Stimulated activated memory B cell treated with anti-CD40 and anti-IgM and Interleukin-4, amounts not matched to agents 10 μg/mL and 1 μg/mL and 100 μg/mL, for 72 hours (primary cell): ENCODE data around the gene WNT3A.
A peak's percentile ranks its signal among the peaks of the same experiment; 100 is the strongest.

Experiments used
- ATAC-seq: fragments of 150-1000 bp; cut with Tn5 transposase; 2 replicates; pipeline ENCODE4 v1.10.0; 2021
- H3K27ac Mint-ChIP-seq: one replicate; pipeline ENCODE4 v1.8.0; 2022; ENCODE audit warnings: mild to moderate bottlenecking, mixed read lengths
- H3K27me3 Mint-ChIP-seq: one replicate; pipeline ENCODE4 v1.8.0; 2022; ENCODE audit warnings: mixed read lengths
- H3K36me3 Mint-ChIP-seq: one replicate; pipeline ENCODE4 v1.8.0; 2022; ENCODE audit warnings: mixed read lengths
- H3K4me1 Mint-ChIP-seq: one replicate; pipeline ENCODE4 v1.8.0; 2022; ENCODE audit warnings: mixed read lengths
- H3K4me3 Mint-ChIP-seq: one replicate; pipeline ENCODE4 v1.8.0; 2022; ENCODE audit warnings: mild to moderate bottlenecking, moderate library complexity, mixed read lengths
- H3K9me3 Mint-ChIP-seq: one replicate; pipeline ENCODE4 v1.8.0; 2022; ENCODE audit warnings: mixed read lengths

The WNT3A gene

GRCh38 chr1:228105996-228106799 is 99.4 kb downstream of the WNT3A start:
- no peak for ATAC-seq
- Mint-ChIP-seq H3K36me3 (peaks cover 9% of the 10 kb centered on the region), H3K4me1 (peaks cover 56% of the 10 kb centered on the region), H3K27ac (no peak overlapping the region), H3K9me3 (no peaks in the 10 kb centered on the region), H3K27me3 (no peaks in the 10 kb centered on the region), H3K4me3 (no peak overlapping the region)

GRCh38 chr1:228106800-228107054 is 99.9 kb downstream of the WNT3A start:
- no peak overlapping the region for H3K27ac Mint-ChIP-seq
- ATAC-seq: no peak
- no peaks in the 10 kb centered on the region for H3K27me3 Mint-ChIP-seq
- peaks cover 50% of the 10 kb centered on the region for H3K4me1 Mint-ChIP-seq
- peaks cover 9% of the 10 kb centered on the region for H3K36me3 Mint-ChIP-seq
- no peaks in the 10 kb centered on the region for H3K9me3 Mint-ChIP-seq
- no peak overlapping the region for H3K4me3 Mint-ChIP-seq

- Mint-ChIP-seq H3K4me3 (peak overlapping the region; percentile 89), H3K36me3 (peaks cover 9% of the 10 kb centered on the region), H3K27me3 (no peaks in the 10 kb centered on the region), H3K4me1 (peaks cover 48% of the 10 kb centered on the region), H3K9me3 (no peaks in the 10 kb centered on the region), H3K27ac (peak overlapping the region; percentile 91)
- no peak for ATAC-seq
Measured at GRCh38 chr1:228107636-228108035, 100.8 kb downstream of the WNT3A start.

- Mint-ChIP-seq H3K27me3 (no peaks in the 10 kb centered on the region), H3K4me1 (peaks cover 48% of the 10 kb centered on the region), H3K4me3 (peak overlapping the region; percentile 89), H3K27ac (peak overlapping the region; percentile 91), H3K36me3 (peaks cover 9% of the 10 kb centered on the region), H3K9me3 (no peaks in the 10 kb centered on the region)
- no peak for ATAC-seq
Measured at GRCh38 chr1:228108055-228108690, 101.4 kb downstream of the WNT3A start.

- H3K27ac Mint-ChIP-seq: peak overlapping the region; percentile 91
- H3K36me3 Mint-ChIP-seq: peaks cover 9% of the 10 kb centered on the region
- no peaks in the 10 kb centered on the region for H3K9me3 Mint-ChIP-seq
- no peaks in the 10 kb centered on the region for H3K27me3 Mint-ChIP-seq
- H3K4me3 Mint-ChIP-seq: peak overlapping the region; percentile 89
- no peak for ATAC-seq
- peaks cover 44% of the 10 kb centered on the region for H3K4me1 Mint-ChIP-seq
Measured at GRCh38 chr1:228108742-228109072, 101.9 kb downstream of the WNT3A start.

GRCh38 chr1:228109073-228109961 is 102.5 kb downstream of the WNT3A start, which contains the start of gene MRPL55:
Gene MRPL55, minus strand, starts transcription at chr1:228109299. Its CDS starts 1,039 bp downstream, at chr1:228108260.
- H3K4me1 Mint-ChIP-seq: peaks cover 38% of the 10 kb centered on the region
- peaks cover 9% of the 10 kb centered on the region for H3K36me3 Mint-ChIP-seq
- H3K27ac Mint-ChIP-seq: peak within 1 kb of the TSS; percentile 91
- H3K27me3 Mint-ChIP-seq: no peaks in the 10 kb centered on the region
- ATAC-seq: peak; percentile 96
- H3K4me3 Mint-ChIP-seq: peak within 1 kb of the TSS; percentile 89
- no peaks in the 10 kb centered on the region for H3K9me3 Mint-ChIP-seq

GRCh38 chr1:228109962-228110488 is 103.2 kb downstream of the WNT3A start:
- peaks cover 31% of the 10 kb centered on the region for H3K4me1 Mint-ChIP-seq

GRCh38 chr1:228110556-228110955 is 103.8 kb downstream of the WNT3A start:
- Mint-ChIP-seq H3K9me3 (no peaks in the 10 kb centered on the region), H3K27ac (no peak overlapping the region), H3K27me3 (no peaks in the 10 kb centered on the region), H3K4me1 (peaks cover 29% of the 10 kb centered on the region), H3K4me3 (no peak overlapping the region), H3K36me3 (peaks cover 9% of the 10 kb centered on the region)
- no peak for ATAC-seq

More at GRCh38 chr1:228109962-228110488, 103.2 kb downstream of the WNT3A start:
- Mint-ChIP-seq H3K4me3 (peak overlapping the region; percentile 89), H3K27me3 (no peaks in the 10 kb centered on the region), H3K9me3 (no peaks in the 10 kb centered on the region), H3K27ac (peak overlapping the region; percentile 91), H3K36me3 (peaks cover 9% of the 10 kb centered on the region)
- ATAC-seq: no peak
